CD4-positive, alpha-beta T cell treated with Interleukin-21 for 1 hour (primary cell): ENCODE results near the gene HACD2.

Source experiments
- DNase-seq: peaks from one replicate; pipeline ENCODE4 v3.0.0-alpha.2; 2020

Gene HACD2

GRCh38 chr3:123479891-123480290, 105.0 kb downstream of the HACD2 start:
- no peak for DNase-seq

GRCh38 chr3:123478314-123478713, 106.5 kb downstream of the HACD2 start:
- no peak for DNase-seq

GRCh38 chr3:123476967-123477750, 107.7 kb downstream of the HACD2 start:
- DNase-seq = no peak

GRCh38 chr3:123475786-123476185, 109.1 kb downstream of the HACD2 start:
- DNase-seq = no peak

- DNase-seq = no peak
These were observed 113.7 kb downstream of the HACD2 start for GRCh38 chr3:123471106-123471505.

- no peak for DNase-seq
These were observed 115.4 kb downstream of the HACD2 start for GRCh38 chr3:123469323-123469995.

- no peak for DNase-seq
These were observed 117.8 kb downstream of the HACD2 start for GRCh38 chr3:123467046-123467445.

- no peak for DNase-seq
These were observed 120.6 kb downstream of the HACD2 start for GRCh38 chr3:123464211-123464610.

- no peak for DNase-seq
These were observed 125.0 kb downstream of the HACD2 start for GRCh38 chr3:123459862-123460261.

- DNase-seq = no peak
These were observed 126.6 kb downstream of the HACD2 start for GRCh38 chr3:123458255-123458654.

- DNase-seq = no peak
These were observed 127.0 kb downstream of the HACD2 start for GRCh38 chr3:123457841-123458240.

GRCh38 chr3:123453675-123454074, 131.2 kb downstream of the HACD2 start:
- no peak for DNase-seq

- DNase-seq = no peak
These were observed 133.7 kb downstream of the HACD2 start for GRCh38 chr3:123451186-123451585.

- no peak for DNase-seq
These were observed 134.8 kb downstream of the HACD2 start for GRCh38 chr3:123449997-123450604.

- DNase-seq = no peak
These were observed 135.5 kb downstream of the HACD2 start for GRCh38 chr3:123449102-123449996.

- peak; percentile 4 for DNase-seq
These were observed 136.2 kb downstream of the HACD2 start, which contains the start of gene ADCY5 for GRCh38 chr3:123448536-123449101. Gene ADCY5, minus strand, starts transcription at chr3:123449090. Its CDS starts 545 bp downstream, at chr3:123448545.

GRCh38 chr3:123447749-123448517, 136.9 kb downstream of the HACD2 start:
- DNase-seq = peak; percentile 34

GRCh38 chr3:123447416-123447748, 137.5 kb downstream of the HACD2 start:
- DNase-seq = no peak

GRCh38 chr3:123446610-123447109, 138.2 kb downstream of the HACD2 start:
- no peak for DNase-seq

GRCh38 chr3:123446210-123446609, 138.6 kb downstream of the HACD2 start:
- no peak for DNase-seq

GRCh38 chr3:123445702-123446101, 139.2 kb downstream of the HACD2 start:
- DNase-seq = no peak

GRCh38 chr3:123444744-123445143, 140.1 kb downstream of the HACD2 start:
- no peak for DNase-seq
